ENCODE measurements around the gene JUN.

The JUN gene

DNA sequence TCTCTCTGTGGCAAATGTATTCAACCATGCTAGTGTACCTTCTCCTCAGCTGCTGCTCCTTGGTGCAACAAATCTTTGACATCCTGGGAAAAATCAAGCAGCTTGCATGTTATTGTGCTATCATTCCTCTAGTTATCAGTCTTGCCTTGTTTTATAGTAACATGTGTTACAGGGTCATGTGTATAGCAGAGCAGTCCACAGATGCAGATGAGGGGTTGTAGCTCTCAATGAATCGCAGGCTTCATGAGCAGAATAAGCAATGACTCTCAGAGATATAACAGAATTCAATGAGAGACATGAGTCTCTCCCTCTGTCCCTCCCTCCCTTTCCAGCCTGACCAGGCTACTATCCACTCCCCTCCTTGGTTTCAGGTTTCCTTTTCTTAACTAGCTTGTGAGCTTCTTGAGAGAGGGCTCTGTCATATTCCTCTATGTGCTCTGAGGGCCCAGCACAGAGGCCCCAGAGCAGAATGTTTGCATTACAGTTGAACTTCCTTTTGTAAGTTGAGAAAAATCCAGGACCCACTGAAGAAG lies 15.1 kb upstream of the JUN start:
- H3K4me1 Mint-ChIP-seq (ENCODE audit: low read depth), result peaks cover 14% of the 10 kb centered on the region
- no peaks in the 10 kb centered on the region for H3K27me3 Mint-ChIP-seq
- peaks cover 9% of the 10 kb centered on the region for H3K36me3 Mint-ChIP-seq
- no peak overlapping the region for H3K4me3 Mint-ChIP-seq
- no peak overlapping the region for H3K27ac Mint-ChIP-seq
- H3K9me3 Mint-ChIP-seq (ENCODE audit: low read depth), result no peaks in the 10 kb centered on the region

DNA sequence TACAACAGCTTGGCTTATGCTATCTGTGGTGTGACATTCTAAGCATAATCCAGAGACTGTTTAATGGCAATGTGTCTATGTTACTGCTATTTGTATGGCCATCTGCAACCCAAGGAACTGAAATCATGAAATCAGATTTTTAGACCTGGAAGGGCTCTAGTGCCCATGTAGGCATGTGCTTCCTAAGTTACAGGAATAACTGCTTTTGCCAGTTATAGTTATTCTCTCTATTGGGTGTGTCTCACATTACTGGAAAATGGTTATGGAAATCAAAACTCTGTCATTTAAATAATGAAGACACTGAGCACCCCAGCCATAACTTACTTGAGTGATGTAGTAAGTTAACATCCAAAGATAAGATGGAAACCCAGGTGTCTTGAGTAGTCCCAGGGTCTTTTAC lies 12.6 kb upstream of the JUN start:
- H3K4me1 Mint-ChIP-seq (ENCODE audit: low read depth), result peaks cover 26% of the 10 kb centered on the region
- H3K9me3 Mint-ChIP-seq (ENCODE audit: low read depth), result no peaks in the 10 kb centered on the region
- H3K36me3 Mint-ChIP-seq, result peaks cover 6% of the 10 kb centered on the region
- H3K27me3 Mint-ChIP-seq, result no peaks in the 10 kb centered on the region
- H3K27ac Mint-ChIP-seq, result no peak overlapping the region
- H3K4me3 Mint-ChIP-seq, result no peak overlapping the region

DNA sequence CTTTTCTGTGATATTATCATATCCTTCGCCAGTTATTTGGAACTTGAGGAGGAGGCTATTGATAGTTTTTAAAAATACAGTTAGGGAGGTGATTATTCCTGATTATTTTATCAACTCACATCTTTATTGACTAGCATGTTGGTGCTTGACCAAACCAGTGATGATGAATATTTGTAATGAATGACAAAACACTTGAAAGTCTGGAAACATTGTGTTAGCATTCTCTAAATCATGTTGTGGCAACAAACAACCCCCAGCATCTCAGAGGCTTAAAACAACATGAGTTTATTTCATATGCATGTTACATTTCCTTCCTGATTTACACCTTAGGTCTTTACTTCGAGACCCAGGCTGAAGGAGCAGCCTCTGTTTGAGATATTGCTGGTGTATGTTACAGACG lies 10.7 kb upstream of the JUN start:
- H3K27ac Mint-ChIP-seq, result no peak overlapping the region
- H3K27me3 Mint-ChIP-seq, result no peaks in the 10 kb centered on the region
- no peak overlapping the region for H3K4me3 Mint-ChIP-seq
- H3K36me3 Mint-ChIP-seq, result peaks cover 9% of the 10 kb centered on the region
- H3K4me1 Mint-ChIP-seq (ENCODE audit: low read depth), result peaks cover 39% of the 10 kb centered on the region
- H3K9me3 Mint-ChIP-seq (ENCODE audit: low read depth), result no peaks in the 10 kb centered on the region

DNA sequence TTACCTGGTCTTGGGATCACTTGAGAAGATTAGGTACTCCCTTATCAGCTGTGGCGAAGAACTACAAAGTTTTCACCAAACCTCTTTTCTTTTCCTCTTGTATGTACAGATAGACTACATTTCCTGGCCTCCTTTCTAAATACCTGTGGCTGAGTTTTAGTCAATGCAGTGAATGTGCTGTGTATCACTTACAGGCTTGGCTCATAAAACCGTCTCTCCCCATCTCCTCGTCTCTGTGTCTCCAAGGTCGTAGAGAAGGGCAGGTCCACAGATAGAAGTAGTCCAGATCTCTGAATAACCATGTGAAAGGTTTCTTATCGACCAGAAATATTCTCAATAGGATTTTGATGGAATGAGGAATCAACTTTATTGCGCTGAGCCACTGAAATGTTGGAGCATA lies 9.0 kb upstream of the JUN start:
- peaks cover 24% of the 10 kb centered on the region for H3K36me3 Mint-ChIP-seq
- H3K9me3 Mint-ChIP-seq (ENCODE audit: low read depth), result peaks cover 6% of the 10 kb centered on the region
- peaks cover 47% of the 10 kb centered on the region for H3K4me1 Mint-ChIP-seq (ENCODE audit: low read depth)
- H3K27me3 Mint-ChIP-seq, result no peaks in the 10 kb centered on the region
- no peak overlapping the region for H3K4me3 Mint-ChIP-seq
- no peak overlapping the region for H3K27ac Mint-ChIP-seq

GRCh38 chr1:58791106-58791505 lies 7.3 kb upstream of the JUN start:
- no peaks in the 10 kb centered on the region for H3K27me3 Mint-ChIP-seq
- H3K36me3 Mint-ChIP-seq, result peaks cover 26% of the 10 kb centered on the region
- H3K4me3 Mint-ChIP-seq, result no peak overlapping the region
- H3K9me3 Mint-ChIP-seq (ENCODE audit: low read depth), result peaks cover 6% of the 10 kb centered on the region
- H3K27ac Mint-ChIP-seq, result no peak overlapping the region
- H3K4me1 Mint-ChIP-seq (ENCODE audit: low read depth), result peaks cover 53% of the 10 kb centered on the region

DNA sequence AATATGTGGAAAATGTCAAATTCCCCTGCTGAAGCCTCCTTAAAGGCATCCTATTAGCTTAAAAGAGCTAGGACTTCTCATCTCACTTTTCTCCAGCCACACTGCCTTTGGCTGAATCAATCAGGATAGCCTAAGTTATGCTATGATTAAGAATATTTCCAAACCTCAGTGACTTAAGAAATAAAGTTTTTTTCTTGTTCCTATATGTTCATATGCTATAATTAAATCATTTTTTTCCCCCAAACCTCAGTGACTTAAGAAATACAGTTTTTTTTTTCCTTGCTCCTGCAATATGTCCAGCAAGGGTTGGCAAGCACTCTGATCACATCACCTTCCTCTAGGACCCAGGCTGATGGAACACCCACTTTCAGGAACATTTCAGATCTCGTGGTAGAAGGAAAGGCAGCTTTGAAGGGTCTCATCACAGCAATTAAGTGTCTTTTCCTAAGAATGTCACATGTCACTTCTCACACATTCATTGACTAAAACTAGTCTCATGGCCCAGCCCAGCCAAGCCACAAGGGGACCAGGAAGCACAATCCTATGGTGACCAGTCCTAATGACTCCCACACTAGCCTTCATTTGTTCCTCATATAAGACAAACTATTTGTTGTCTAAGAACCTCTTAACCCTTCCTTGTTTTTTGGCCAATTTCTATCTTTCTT lies 6.3 kb upstream of the JUN start:
- H3K4me3 Mint-ChIP-seq, result no peak overlapping the region
- no peak overlapping the region for H3K27ac Mint-ChIP-seq
- peaks cover 48% of the 10 kb centered on the region for H3K4me1 Mint-ChIP-seq (ENCODE audit: low read depth)
- H3K36me3 Mint-ChIP-seq, result peaks cover 26% of the 10 kb centered on the region
- no peaks in the 10 kb centered on the region for H3K27me3 Mint-ChIP-seq
- H3K9me3 Mint-ChIP-seq (ENCODE audit: low read depth), result peaks cover 6% of the 10 kb centered on the region

DNA sequence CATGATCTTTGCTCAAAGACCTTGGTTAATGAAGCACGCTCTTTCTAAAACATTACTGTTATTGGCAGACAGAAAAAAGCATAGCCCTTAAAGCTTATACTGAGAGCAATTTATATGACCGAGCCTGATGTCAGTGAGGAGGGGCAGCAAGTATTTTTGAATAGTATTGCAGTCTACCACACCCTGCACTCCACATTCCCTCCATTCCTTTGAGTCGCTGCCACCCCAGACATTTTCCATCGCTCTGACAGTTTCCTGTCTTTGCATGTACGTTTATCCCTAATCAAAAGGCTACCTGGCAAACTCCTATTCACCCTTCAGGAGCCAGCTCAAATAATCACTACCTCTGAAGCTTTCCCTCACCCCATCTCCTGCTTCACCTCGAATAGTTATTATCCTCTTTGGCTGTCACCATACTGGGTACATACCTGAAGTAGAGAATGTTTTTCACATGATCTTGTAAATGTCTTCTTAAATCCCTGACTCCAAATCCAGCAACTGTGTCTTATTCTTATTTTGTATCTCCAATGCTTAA lies 5.5 kb upstream of the JUN start:
- Mint-ChIP-seq H3K4me3 (no peak overlapping the region), H3K27me3 (no peaks in the 10 kb centered on the region), H3K36me3 (peaks cover 26% of the 10 kb centered on the region), H3K4me1 (ENCODE audit: low read depth) (peaks cover 43% of the 10 kb centered on the region), H3K27ac (no peak overlapping the region), H3K9me3 (ENCODE audit: low read depth) (peaks cover 6% of the 10 kb centered on the region)

DNA sequence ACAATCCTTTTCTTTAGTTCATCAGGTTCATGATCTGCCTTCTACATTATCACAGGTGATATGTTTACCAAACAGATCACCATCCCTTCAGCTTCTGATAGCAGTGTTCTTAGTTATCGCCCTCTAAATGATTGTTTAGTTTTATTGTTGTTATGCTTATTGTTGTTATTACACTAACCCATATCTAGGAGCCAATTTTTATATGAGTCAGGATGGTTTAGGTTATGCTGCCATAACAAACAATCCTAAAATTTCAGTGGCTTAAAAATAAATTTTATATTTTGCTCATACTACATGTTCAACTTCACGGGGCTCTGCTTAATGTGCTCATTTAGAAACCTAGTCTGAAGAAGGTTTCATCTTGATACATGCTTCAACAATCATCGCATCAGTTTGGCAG lies 4.4 kb upstream of the JUN start:
- Mint-ChIP-seq H3K9me3 (ENCODE audit: low read depth) (peaks cover 6% of the 10 kb centered on the region), H3K4me1 (ENCODE audit: low read depth) (peaks cover 32% of the 10 kb centered on the region), H3K27ac (peak overlapping the region; percentile 66), H3K36me3 (peaks cover 26% of the 10 kb centered on the region), H3K27me3 (no peaks in the 10 kb centered on the region), H3K4me3 (no peak overlapping the region)

DNA sequence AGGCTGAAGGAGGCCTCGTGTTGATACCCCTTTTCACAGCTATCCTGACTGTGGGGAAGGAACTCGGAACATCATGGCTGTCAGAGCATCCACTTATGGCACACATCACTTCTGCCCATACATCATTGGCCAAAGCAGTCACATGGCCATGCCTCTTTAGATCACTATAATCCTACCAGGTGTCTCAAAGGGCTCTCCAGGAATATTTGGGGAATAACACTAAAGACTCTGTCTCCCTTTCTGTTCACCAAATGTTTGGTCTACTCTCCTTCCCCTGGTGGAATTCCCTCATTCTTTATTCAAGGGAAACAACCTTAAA lies 3.0 kb upstream of the JUN start:
- H3K27me3 Mint-ChIP-seq, result peaks cover 1% of the 10 kb centered on the region
- H3K4me1 Mint-ChIP-seq (ENCODE audit: low read depth), result peaks cover 37% of the 10 kb centered on the region
- peaks cover 29% of the 10 kb centered on the region for H3K36me3 Mint-ChIP-seq
- peak overlapping the region; percentile 11 for H3K27ac Mint-ChIP-seq
- peaks cover 6% of the 10 kb centered on the region for H3K9me3 Mint-ChIP-seq (ENCODE audit: low read depth)
- no peak overlapping the region for H3K4me3 Mint-ChIP-seq

DNA sequence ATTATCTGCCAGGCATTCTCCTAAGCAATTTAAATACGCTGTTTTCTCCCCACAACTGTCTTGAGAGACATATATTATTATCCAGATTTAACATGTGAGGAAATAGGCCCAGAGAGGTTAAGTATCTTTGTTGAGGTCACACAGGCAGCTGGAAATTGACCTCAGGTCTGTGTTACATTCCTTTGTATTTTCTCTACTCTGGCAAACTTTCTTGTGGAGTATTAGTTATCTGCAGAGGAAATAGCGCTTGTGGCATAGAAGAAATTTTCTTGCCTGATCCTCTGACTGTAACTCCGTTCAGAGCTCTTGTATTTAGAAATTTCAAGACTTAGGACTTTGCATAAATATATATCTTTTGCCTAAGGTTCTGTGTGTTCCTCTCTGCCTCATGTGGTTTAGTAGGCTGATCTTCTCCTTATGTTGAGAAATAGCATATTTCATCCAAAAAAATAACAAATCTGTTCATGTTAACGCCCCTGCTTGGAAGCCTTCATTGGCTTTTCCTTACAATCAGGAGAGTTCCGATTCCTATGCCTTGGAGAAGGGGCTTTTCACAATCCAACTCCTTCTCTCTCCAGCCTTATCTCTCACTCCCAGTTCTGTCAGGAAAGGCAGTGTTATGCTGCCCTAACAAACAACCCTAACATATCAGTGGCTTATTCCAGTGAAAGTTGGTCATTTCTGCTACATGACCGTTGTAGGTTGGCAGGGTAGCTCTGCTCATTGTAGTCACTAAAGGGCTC lies 2.5 kb upstream of the JUN start:
- Mint-ChIP-seq H3K27ac (peak overlapping the region; percentile 11), H3K27me3 (peaks cover 2% of the 10 kb centered on the region), H3K36me3 (peaks cover 31% of the 10 kb centered on the region), H3K4me3 (peak overlapping the region; percentile 94), H3K9me3 (ENCODE audit: low read depth) (peaks cover 6% of the 10 kb centered on the region), H3K4me1 (ENCODE audit: low read depth) (peaks cover 39% of the 10 kb centered on the region)

DNA sequence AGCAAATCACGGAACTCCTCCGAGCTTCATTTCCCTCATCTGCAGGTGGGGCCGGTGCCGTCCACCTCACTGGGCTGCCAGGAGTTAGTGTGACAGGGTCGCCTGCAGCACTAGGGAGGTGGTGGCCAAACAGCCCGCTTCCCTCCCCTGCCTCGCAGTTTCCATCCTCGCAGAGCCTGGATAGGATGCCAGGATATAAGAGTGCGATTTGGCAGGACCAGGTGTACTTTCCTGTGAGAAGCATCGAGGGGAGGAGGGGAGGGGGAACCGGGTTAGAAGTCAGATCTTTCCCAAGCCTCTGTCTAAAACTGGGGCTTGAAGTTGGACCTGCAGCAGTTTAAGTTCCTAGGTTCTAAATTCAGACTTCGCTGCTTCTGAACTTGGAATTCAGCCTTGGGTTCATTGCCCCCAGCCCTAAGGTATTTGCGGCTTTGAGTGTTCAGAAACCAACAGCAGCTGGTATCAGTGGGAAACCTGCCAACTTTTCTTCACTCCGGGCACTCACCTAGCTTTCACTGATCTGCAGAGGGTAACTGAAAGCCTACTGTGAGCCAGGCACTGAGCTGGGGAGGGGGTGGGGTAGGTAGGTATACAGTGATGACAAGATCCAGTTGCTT lies 1.7 kb upstream of the JUN start:
- H3K4me3 Mint-ChIP-seq, result peak overlapping the region; percentile 94
- H3K36me3 Mint-ChIP-seq, result peaks cover 26% of the 10 kb centered on the region
- H3K27me3 Mint-ChIP-seq, result peaks cover 2% of the 10 kb centered on the region
- H3K9me3 Mint-ChIP-seq (ENCODE audit: low read depth), result peaks cover 6% of the 10 kb centered on the region
- H3K4me1 Mint-ChIP-seq (ENCODE audit: low read depth), result peaks cover 37% of the 10 kb centered on the region
- H3K27ac Mint-ChIP-seq, result peak overlapping the region; percentile 93

DNA sequence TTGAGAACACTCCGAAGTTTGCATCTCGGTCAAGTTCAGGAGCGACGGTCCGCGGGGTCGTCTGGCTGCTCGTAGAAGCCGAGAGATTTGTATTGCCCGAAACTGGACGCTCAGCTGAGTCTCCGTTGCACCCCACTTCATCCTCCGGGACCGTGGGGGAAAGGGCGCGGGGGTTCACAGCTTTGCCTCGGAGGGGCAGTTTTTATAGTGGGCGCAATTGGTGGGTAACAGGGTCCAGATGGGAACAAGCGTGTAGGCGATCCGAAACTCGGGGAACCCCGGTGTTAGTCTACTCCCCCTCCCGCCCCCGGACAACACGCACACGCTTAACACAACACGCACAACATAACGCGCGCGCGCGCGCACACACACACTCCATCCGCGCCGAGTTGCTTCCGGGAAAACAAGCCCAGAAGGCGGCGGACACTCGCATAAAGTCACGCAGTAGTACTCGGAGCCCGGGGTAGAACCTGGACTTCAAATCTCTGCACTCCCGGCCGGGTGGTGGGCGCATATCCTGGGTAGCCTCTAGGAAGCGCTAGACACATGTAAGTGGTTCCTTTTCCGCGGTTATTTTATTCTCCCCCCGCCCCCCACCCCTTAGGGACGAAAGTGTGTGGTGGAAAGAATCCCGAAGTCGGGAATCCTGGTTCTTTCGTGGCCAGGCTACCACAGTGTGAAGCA lies 1.1 kb upstream of the JUN start:
- Mint-ChIP-seq H3K4me1 (ENCODE audit: low read depth) (peaks cover 37% of the 10 kb centered on the region), H3K36me3 (peaks cover 23% of the 10 kb centered on the region)

GRCh38 chr1:58783090-58783992 lies 506 bp downstream of the JUN start:
- H3K4me3 Mint-ChIP-seq, result peak overlapping the region; percentile 94
- H3K4me1 Mint-ChIP-seq (ENCODE audit: low read depth), result peaks cover 29% of the 10 kb centered on the region
- peaks cover 12% of the 10 kb centered on the region for H3K36me3 Mint-ChIP-seq
- H3K27ac Mint-ChIP-seq, result peak overlapping the region; percentile 93
- peaks cover 4% of the 10 kb centered on the region for H3K27me3 Mint-ChIP-seq
- peaks cover 5% of the 10 kb centered on the region for H3K9me3 Mint-ChIP-seq (ENCODE audit: low read depth)

More for the DNA sequence above, 1.1 kb upstream of the JUN start:
- peak overlapping the region; percentile 94 for H3K4me3 Mint-ChIP-seq
- H3K27ac Mint-ChIP-seq, result peak overlapping the region; percentile 93
- H3K9me3 Mint-ChIP-seq (ENCODE audit: low read depth), result peaks cover 6% of the 10 kb centered on the region
- peaks cover 2% of the 10 kb centered on the region for H3K27me3 Mint-ChIP-seq

All from activated naive CD8-positive, alpha-beta T cell (primary cell).